ENCODE data around the gene GRAP2. TPM values are rescaled to one million over a fixed set of nuclear protein-coding genes. Genes with fewer than 3 reads are reported as not detected.
"Not testable (repeated sequence)": the region's sequence is repeated elsewhere in the genome, so short reads cannot be mapped to it uniquely, and the experiment has no call there.

Gene GRAP2
- total and polyA plus RNA-seq, 5 donors = 1.6 to 5.5 (median 3.2) TPM

GRCh38 chr22:39901565-39902146 lies 772 bp downstream of the GRAP2 start:
- H3K9me3 ChIP-seq (ENCODE audit: control insufficient read depth, low read length) = no peaks in the 10 kb centered on the region
- no peak for ATAC-seq
- H3K4me1 ChIP-seq (ENCODE audit: control insufficient read depth, insufficient read depth, low read length) = no peaks in the 10 kb centered on the region
- no peaks in the 10 kb centered on the region for H3K27me3 ChIP-seq (ENCODE audit: control insufficient read depth, insufficient read depth)
- H3K27ac ChIP-seq (ENCODE audit: low read length) = no peak overlapping the region
- WGBS = 70% methylated on average over 8 of the region's 8 CpGs
- intact Hi-C loops (cut with DNase I) = no loop called here
- peak overlapping the region; percentile 9 for H3K4me3 ChIP-seq (ENCODE audit: low read length)
- DNase-seq = no peak

GRCh38 chr22:39904024-39904423 lies 3.1 kb downstream of the GRAP2 start:
- DNase-seq; H3K27ac ChIP-seq (ENCODE audit: low read length); ATAC-seq; H3K4me1 ChIP-seq (ENCODE audit: control insufficient read depth, insufficient read depth, low read length); H3K9me3 ChIP-seq (ENCODE audit: control insufficient read depth, low read length); intact Hi-C loops (cut with DNase I); H3K27me3 ChIP-seq (ENCODE audit: control insufficient read depth, insufficient read depth); H3K4me3 ChIP-seq (ENCODE audit: low read length): not testable (repeated sequence)
- 86% methylated on average over 10 of the region's 10 CpGs for WGBS

- H3K27ac ChIP-seq (ENCODE audit: low read length) = no peak overlapping the region
- WGBS = 78% methylated on average over 4 of the region's 4 CpGs
These were observed 4.0 kb downstream of the GRAP2 start for GRCh38 chr22:39904862-39905261.

DNA sequence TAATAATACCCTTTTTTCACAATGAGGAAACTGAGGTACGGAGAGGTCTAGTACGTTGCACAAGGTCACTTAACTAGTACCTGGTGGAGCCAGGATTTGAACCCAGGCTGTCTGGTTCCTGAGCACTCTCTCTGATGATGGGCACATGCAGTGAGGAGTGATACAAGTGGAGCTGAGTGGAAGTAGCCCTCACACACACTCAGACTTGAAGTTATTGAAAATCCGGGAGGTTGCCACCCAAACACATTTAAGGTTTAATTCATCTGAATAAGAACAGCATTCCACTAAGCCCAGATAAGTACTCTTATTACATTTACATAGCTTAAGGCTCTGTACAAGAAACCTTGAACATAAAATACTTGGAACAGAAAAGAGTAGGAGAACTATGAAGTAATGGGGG lies 4.8 kb downstream of the GRAP2 start:
- no peaks in the 10 kb centered on the region for H3K27me3 ChIP-seq (ENCODE audit: control insufficient read depth, insufficient read depth)
- no peak overlapping the region for H3K27ac ChIP-seq (ENCODE audit: low read length)

More at GRCh38 chr22:39904862-39905261, 4.0 kb downstream of the GRAP2 start:
- DNase-seq (no peak), ATAC-seq (no peak)
- no peaks in the 10 kb centered on the region for H3K9me3 ChIP-seq (ENCODE audit: control insufficient read depth, low read length)
- H3K4me1 ChIP-seq (ENCODE audit: control insufficient read depth, insufficient read depth, low read length) = no peaks in the 10 kb centered on the region
- H3K27me3 ChIP-seq (ENCODE audit: control insufficient read depth, insufficient read depth) = no peaks in the 10 kb centered on the region
- H3K4me3 ChIP-seq (ENCODE audit: low read length) = no peak overlapping the region
- intact Hi-C loops (cut with DNase I) = no loop called here

DNA sequence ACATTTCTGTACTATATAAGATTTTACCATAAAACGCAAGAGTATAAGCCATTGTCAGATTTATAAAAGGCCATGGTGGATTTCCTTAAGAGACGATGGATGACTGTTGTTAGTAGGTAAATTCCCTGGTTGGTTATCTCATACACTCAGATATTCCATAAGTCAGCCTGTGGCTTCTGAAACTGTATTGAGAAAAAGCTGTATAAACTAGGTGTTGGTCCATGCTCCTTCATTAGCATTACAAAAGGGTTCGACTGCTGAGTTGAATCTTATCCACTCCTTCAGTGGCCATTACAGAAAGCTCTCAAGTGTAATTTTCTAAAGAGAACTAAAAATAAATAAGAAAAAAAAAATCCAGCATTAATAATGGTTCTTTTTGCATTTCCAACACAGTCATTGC lies 5.3 kb downstream of the GRAP2 start:
- Histone ChIP-seq H3K4me3 (ENCODE audit: low read length) (no peak overlapping the region), H3K27ac (ENCODE audit: low read length) (no peak overlapping the region)

More for the DNA sequence above, 4.8 kb downstream of the GRAP2 start:
- Histone ChIP-seq H3K4me1 (ENCODE audit: control insufficient read depth, insufficient read depth, low read length) (no peaks in the 10 kb centered on the region), H3K4me3 (ENCODE audit: low read length) (no peak overlapping the region), H3K9me3 (ENCODE audit: control insufficient read depth, low read length) (no peaks in the 10 kb centered on the region)
- DNase-seq = no peak
- ATAC-seq = no peak
- WGBS = 88% methylated on average over 3 of the region's 3 CpGs
- intact Hi-C loops (cut with DNase I) = no loop called here

GRCh38 chr22:39907047-39907446 lies 6.2 kb downstream of the GRAP2 start:
- H3K27ac ChIP-seq (ENCODE audit: low read length) = no peak overlapping the region
- no peaks in the 10 kb centered on the region for H3K4me1 ChIP-seq (ENCODE audit: control insufficient read depth, insufficient read depth, low read length)
- DNase-seq = no peak
- ATAC-seq = no peak
- 85% methylated on average over 6 of the region's 6 CpGs for WGBS
- no peaks in the 10 kb centered on the region for H3K9me3 ChIP-seq (ENCODE audit: control insufficient read depth, low read length)
- intact Hi-C loops (cut with DNase I) = no loop called here
- H3K27me3 ChIP-seq (ENCODE audit: control insufficient read depth, insufficient read depth) = no peaks in the 10 kb centered on the region
- H3K4me3 ChIP-seq (ENCODE audit: low read length) = no peak overlapping the region

More for the DNA sequence above, 5.3 kb downstream of the GRAP2 start:
- DNase-seq = no peak
- Histone ChIP-seq H3K27me3 (ENCODE audit: control insufficient read depth, insufficient read depth) (no peaks in the 10 kb centered on the region), H3K4me1 (ENCODE audit: control insufficient read depth, insufficient read depth, low read length) (no peaks in the 10 kb centered on the region), H3K9me3 (ENCODE audit: control insufficient read depth, low read length) (no peaks in the 10 kb centered on the region)
- intact Hi-C loops (cut with DNase I) = no loop called here
- WGBS = 74% methylated on average over 3 of the region's 3 CpGs
- ATAC-seq = no peak

DNA sequence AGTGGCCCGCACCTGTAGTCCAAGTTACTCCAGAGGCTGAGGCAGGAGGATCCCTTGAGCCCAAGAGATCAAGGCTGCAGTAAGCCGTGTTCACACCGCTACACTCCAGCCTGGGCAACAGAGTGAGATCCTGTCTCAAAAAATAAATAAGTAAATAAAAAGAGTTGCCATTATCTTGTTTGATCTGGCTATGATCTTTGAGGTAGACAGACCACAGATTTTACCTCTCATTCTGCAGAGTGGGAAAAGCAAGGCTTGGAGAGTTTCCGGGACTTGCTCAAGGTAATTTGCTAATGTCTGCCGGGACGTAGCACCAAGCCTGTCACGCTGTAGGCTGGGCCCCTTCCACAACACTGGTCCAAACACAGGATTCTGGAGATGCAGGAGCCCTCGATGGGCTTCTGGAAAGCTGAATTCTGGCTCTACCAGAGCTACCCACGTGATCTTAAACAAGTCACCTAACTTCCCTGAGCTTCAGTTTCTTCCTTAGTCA lies 6.8 kb downstream of the GRAP2 start:
- H3K27ac ChIP-seq (ENCODE audit: low read length) = no peak overlapping the region
- WGBS = 87% methylated on average over 9 of the region's 9 CpGs

DNA sequence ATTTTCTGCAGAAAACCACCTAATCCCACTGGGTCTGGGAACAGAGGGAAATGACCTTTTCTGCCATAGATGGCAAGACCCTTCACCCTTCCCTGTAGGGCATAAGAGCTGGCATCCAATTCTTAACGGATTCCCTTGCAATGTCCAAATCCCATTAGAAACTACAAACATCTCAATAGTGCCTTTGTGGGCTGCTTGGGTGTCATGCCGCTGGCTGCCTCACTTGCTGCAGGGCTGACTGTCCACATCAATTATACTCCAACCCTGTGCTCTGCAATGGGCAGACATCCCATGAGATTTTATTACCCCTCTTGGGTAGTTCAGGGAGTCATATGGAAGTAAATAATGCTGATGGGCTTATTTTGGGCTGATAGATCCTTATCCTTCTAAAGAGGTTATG lies 7.3 kb downstream of the GRAP2 start:
- no peak for ATAC-seq
- 85% methylated on average over 2 of the region's 2 CpGs for WGBS
- Histone ChIP-seq H3K4me1 (ENCODE audit: control insufficient read depth, insufficient read depth, low read length) (no peaks in the 10 kb centered on the region), H3K27ac (ENCODE audit: low read length) (no peak overlapping the region), H3K4me3 (ENCODE audit: low read length) (no peak overlapping the region), H3K27me3 (ENCODE audit: control insufficient read depth, insufficient read depth) (no peaks in the 10 kb centered on the region), H3K9me3 (ENCODE audit: control insufficient read depth, low read length) (no peaks in the 10 kb centered on the region)
- intact Hi-C loops (cut with DNase I) = no loop called here
- DNase-seq = no peak

More for the DNA sequence above, 6.8 kb downstream of the GRAP2 start:
- H3K27me3 ChIP-seq (ENCODE audit: control insufficient read depth, insufficient read depth) = no peaks in the 10 kb centered on the region
- ATAC-seq (no peak), DNase-seq (no peak)
- no peaks in the 10 kb centered on the region for H3K4me1 ChIP-seq (ENCODE audit: control insufficient read depth, insufficient read depth, low read length)
- intact Hi-C loops (cut with DNase I) = no loop called here
- no peaks in the 10 kb centered on the region for H3K9me3 ChIP-seq (ENCODE audit: control insufficient read depth, low read length)
- no peak overlapping the region for H3K4me3 ChIP-seq (ENCODE audit: low read length)

DNA sequence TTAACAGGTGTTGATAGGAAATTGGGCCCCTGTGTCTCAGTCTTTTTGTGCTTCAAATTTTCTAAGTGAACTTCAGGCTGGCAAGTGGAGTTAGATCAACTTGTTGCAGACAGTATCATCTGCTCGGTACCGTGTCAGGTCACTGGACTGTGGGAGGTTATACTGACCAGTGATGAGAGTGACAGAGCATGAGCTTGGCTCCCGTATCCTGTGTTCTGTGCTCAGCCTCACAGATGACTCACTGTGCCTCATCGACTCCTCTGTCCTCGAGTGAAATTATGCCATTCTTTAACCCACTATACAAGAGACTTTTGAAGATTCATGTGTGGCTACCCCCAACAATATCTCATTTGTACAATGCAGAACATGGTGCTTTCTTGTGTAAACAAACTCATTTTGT lies 7.9 kb downstream of the GRAP2 start:
- Histone ChIP-seq H3K27me3 (ENCODE audit: control insufficient read depth, insufficient read depth) (no peaks in the 10 kb centered on the region), H3K4me1 (ENCODE audit: control insufficient read depth, insufficient read depth, low read length) (no peaks in the 10 kb centered on the region), H3K9me3 (ENCODE audit: control insufficient read depth, low read length) (no peaks in the 10 kb centered on the region), H3K4me3 (ENCODE audit: low read length) (no peak overlapping the region), H3K27ac (ENCODE audit: low read length) (no peak overlapping the region)
- intact Hi-C loops (cut with DNase I) = no loop called here
- 50% methylated on average over 5 of the region's 5 CpGs for WGBS
- no peak for DNase-seq
- no peak for ATAC-seq

- no peaks in the 10 kb centered on the region for H3K9me3 ChIP-seq (ENCODE audit: control insufficient read depth, low read length)
- no peaks in the 10 kb centered on the region for H3K27me3 ChIP-seq (ENCODE audit: control insufficient read depth, insufficient read depth)
- no peaks in the 10 kb centered on the region for H3K4me1 ChIP-seq (ENCODE audit: control insufficient read depth, insufficient read depth, low read length)
- WGBS = 57% methylated on average over 9 of the region's 9 CpGs
- no peak overlapping the region for H3K4me3 ChIP-seq (ENCODE audit: low read length)
- intact Hi-C loops (cut with DNase I) = no loop called here
- ATAC-seq (no peak), DNase-seq (no peak)
- no peak overlapping the region for H3K27ac ChIP-seq (ENCODE audit: low read length)
These were observed 10.2 kb downstream of the GRAP2 start for GRCh38 chr22:39910876-39911613.

GRCh38 chr22:39913321-39913720 lies 12.4 kb downstream of the GRAP2 start:
- Histone ChIP-seq H3K4me3 (ENCODE audit: low read length) (no peak overlapping the region), H3K27me3 (ENCODE audit: control insufficient read depth, insufficient read depth) (no peaks in the 10 kb centered on the region), H3K27ac (ENCODE audit: low read length) (no peak overlapping the region), H3K9me3 (ENCODE audit: control insufficient read depth, low read length) (no peaks in the 10 kb centered on the region), H3K4me1 (ENCODE audit: control insufficient read depth, insufficient read depth, low read length) (no peaks in the 10 kb centered on the region)
- no peak for ATAC-seq
- intact Hi-C loops (cut with DNase I) = no loop called here
- WGBS = 86% methylated on average over 5 of the region's 5 CpGs
- no peak for DNase-seq

All from right cardiac atrium (tissue), 5 donors.